ENCODE data around the gene HSPA12A. TPM values are rescaled to one million over a fixed set of nuclear protein-coding genes. Genes with fewer than 3 reads are reported as not detected.
A peak's percentile ranks its signal among the peaks of the same experiment; 100 is the strongest.

Gene HSPA12A
- total RNA-seq, 4 donors from 2014 or later = 125 to 187 (median 147) TPM

DNA sequence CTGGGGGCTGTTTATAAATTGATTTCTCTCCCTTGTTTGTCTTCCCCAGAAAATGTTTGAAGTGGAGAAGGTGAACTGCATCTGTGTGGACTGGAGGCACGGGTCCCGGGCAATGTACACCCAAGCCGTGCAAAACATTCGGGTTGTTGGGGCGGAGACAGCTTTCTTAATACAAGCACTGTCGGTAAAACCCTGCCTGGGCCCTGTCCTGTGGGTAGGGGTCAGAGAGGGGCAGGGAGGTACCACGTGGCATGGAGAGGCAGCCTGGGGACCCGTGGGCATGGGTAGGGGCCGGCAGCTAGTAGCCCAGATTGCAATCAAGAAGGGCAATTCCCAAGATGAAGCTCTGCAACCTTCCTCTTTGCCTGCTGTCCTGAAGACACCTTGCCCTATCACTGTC, 115.6 kb downstream of the HSPA12A start:
- peaks cover 0 to 19% of the 10 kb centered on the region in 2 donors for H3K27me3 ChIP-seq
- WGBS, 2 donors = 61 to 63% methylated on average over 9 of the region's 9 CpGs
- H3K36me3 ChIP-seq = no peaks in the 10 kb centered on the region
- no peaks in the 10 kb centered on the region for H3K9me3 ChIP-seq
- no peak for DNase-seq (ENCODE audit: low spot score in 2 of 2)
- no peak overlapping the region for H3K27ac ChIP-seq
- TF ChIP-seq POLR2A (IDR thresholded peaks at IDR 0.05) (no peak), EP300 (IDR thresholded peaks at IDR 0.05) (no peak)
- TF ChIP-seq, protein P1, sequence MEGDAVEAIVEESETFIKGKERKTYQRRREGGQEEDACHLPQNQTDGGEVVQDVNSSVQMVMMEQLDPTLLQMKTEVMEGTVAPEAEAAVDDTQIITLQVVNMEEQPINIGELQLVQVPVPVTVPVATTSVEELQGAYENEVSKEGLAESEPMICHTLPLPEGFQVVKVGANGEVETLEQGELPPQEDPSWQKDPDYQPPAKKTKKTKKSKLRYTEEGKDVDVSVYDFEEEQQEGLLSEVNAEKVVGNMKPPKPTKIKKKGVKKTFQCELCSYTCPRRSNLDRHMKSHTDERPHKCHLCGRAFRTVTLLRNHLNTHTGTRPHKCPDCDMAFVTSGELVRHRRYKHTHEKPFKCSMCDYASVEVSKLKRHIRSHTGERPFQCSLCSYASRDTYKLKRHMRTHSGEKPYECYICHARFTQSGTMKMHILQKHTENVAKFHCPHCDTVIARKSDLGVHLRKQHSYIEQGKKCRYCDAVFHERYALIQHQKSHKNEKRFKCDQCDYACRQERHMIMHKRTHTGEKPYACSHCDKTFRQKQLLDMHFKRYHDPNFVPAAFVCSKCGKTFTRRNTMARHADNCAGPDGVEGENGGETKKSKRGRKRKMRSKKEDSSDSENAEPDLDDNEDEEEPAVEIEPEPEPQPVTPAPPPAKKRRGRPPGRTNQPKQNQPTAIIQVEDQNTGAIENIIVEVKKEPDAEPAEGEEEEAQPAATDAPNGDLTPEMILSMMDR (IDR thresholded peaks at IDR 0.05) = no peak
- peaks cover 0 to 12% (median 0%) of the 10 kb centered on the region in 4 donors for H3K4me1 ChIP-seq
- H3K4me3 ChIP-seq = peak overlapping the region in 1 of 4 donors; percentile 36

DNA sequence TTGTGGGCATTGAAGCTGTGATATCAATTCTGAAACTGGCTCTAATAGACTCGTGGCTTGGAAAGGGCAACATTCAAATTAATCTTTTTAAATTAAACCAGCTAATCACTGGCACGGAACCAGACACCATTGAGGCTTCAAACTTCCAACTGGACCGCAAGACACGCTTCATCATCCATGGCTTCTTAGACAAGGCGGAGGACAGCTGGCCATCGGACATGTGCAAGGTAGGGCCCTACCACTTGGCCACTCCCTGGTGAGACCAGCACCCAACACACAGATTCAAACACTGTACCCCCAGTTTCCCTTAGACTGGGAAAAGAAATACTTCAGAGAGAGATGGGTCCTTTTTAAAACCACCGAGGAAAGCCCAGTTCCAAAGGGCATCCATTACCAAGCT, 116.5 kb downstream of the HSPA12A start:
- Histone ChIP-seq H3K4me3 (no peak overlapping the region), H3K27ac (no peak overlapping the region), H3K27me3 (peaks cover 0 to 19% of the 10 kb centered on the region in 2 donors), H3K4me1 (peaks cover 0 to 12% (median 0%) of the 10 kb centered on the region in 4 donors), H3K36me3 (no peaks in the 10 kb centered on the region), H3K9me3 (no peaks in the 10 kb centered on the region)
- no peak for TF ChIP-seq EP300 (IDR thresholded peaks at IDR 0.05)
- TF ChIP-seq POLR2A (IDR thresholded peaks at IDR 0.05) = no peak
- TF ChIP-seq, protein P1 (IDR thresholded peaks at IDR 0.05) = no peak
- no peak for DNase-seq (ENCODE audit: low spot score in 2 of 2)
- 90 to 92% methylated on average over 7 of the region's 7 CpGs for WGBS, 2 donors

DNA sequence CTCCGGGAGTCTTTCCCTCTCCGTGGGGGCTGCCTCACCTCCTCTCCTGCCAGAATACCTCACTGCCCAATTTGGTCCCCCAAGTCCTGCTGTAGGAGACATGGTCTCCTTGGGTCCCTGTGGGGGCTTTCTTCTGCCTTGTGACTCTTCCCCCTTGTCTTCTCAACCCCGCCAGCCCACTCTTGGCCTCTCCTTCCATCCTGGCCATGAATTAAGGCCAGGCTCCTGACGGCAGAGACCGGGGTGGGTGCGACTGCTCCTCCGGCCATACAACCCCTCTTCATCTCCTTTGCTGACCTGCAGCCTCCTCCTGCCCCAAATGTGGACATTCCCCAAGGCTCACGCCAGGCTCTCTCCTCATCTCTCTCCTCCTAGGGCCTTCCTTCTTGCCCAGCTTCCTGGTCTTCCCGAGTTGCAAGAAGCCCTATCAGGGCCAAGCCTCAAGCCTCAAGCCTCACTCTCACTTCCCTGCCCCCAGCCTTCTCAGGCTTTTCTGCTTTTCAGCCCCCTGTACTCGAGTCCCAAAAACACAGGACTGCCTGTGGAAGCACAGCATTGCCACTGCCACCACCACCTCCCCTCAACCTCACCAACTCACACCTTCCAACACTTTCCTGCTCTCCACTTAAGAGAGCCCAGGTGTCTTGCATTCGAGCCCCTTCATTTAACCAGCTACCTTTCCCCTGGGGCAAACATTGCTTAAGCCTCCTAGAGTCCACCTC, 120.3 kb downstream of the HSPA12A start:
- TF ChIP-seq EP300 (IDR thresholded peaks at IDR 0.05) (no peak), POLR2A (IDR thresholded peaks at IDR 0.05) (no peak)
- TF ChIP-seq, protein P1 (IDR thresholded peaks at IDR 0.05) = no peak
- DNase-seq (ENCODE audit: low spot score in 2 of 2) = no peak
- WGBS, 2 donors = 89 to 91% methylated on average over 11 of the region's 11 CpGs

DNA sequence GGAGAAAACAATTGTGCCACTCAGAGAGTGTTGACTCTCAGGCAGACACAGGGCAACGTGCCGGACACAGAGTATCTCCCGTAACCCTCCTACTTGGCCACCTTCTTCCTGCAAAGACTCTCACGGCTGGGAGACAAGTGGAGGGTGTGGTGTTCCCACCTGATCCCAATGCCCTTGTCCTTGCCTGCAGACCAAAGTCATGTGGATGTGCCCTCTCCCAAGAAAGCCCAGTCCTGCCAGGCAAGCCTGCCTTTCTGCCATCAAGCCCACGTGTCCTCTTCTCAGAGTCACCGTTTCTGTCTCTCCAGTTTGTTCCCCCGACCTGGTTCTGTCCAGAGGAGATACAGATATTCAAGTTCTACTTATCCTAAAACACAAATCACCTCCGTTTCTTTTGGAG, 120.9 kb downstream of the HSPA12A start:
- peaks cover 0 to under 1% of the 10 kb centered on the region in 2 donors for H3K27me3 ChIP-seq
- 81 to 84% methylated on average over 8 of the region's 8 CpGs for WGBS, 2 donors
- H3K27ac ChIP-seq = no peak overlapping the region
- no peak overlapping the region for H3K4me3 ChIP-seq
- DNase-seq (ENCODE audit: low spot score in 2 of 2) = no peak
- H3K4me1 ChIP-seq = no peaks in the 10 kb centered on the region
- TF ChIP-seq EP300 (IDR thresholded peaks at IDR 0.05) (no peak), POLR2A (IDR thresholded peaks at IDR 0.05) (no peak)
- TF ChIP-seq, protein P1 (IDR thresholded peaks at IDR 0.05) = no peak
- H3K36me3 ChIP-seq = no peaks in the 10 kb centered on the region
- H3K9me3 ChIP-seq = no peaks in the 10 kb centered on the region

More for the DNA sequence above, 120.3 kb downstream of the HSPA12A start:
- H3K9me3 ChIP-seq = no peaks in the 10 kb centered on the region
- no peaks in the 10 kb centered on the region for H3K36me3 ChIP-seq
- H3K4me1 ChIP-seq = peaks cover 0 to 2% (median 0%) of the 10 kb centered on the region in 4 donors
- no peak overlapping the region for H3K4me3 ChIP-seq
- peaks cover 0 to 7% of the 10 kb centered on the region in 2 donors for H3K27me3 ChIP-seq
- no peak overlapping the region for H3K27ac ChIP-seq

Other genes with a start within 250 kb of the HSPA12A start
- gene PNLIP, start 196.6 kb downstream of the HSPA12A start, total RNA-seq = 10 to 100 TPM in 1 of 4 donors, 1 to 10 TPM in 3; 1.1 to 11.4 (median 2.7) TPM
- gene PNLIPRP1, start 151.6 kb downstream of the HSPA12A start, total RNA-seq = 1 to 10 TPM in 1 of 4 donors, under 1 TPM in 1, not detected in 2; 0.66 to 2.4 TPM
- gene PNLIPRP2, start 121.6 kb downstream of the HSPA12A start, total RNA-seq = 1 to 10 TPM in 2 of 4 donors, under 1 TPM in 1, not detected in 1; 0.42 to 4.1 (median 2.4) TPM
- gene ENO4, start 106.9 kb upstream of the HSPA12A start, total RNA-seq = 1 to 10 TPM in 1 of 4 donors, under 1 TPM in 2, not detected in 1; 0.21 to 1.2 (median 0.39) TPM